Measurements from ENCODE around the gene KCNK3.

Gene KCNK3

GRCh38 chr2:26715528-26716270, 23.2 kb downstream of the KCNK3 start:
- no peak for DNase-seq

- DNase-seq = no peak
Observed at GRCh38 chr2:26716340-26716739, 23.8 kb downstream of the KCNK3 start.

- DNase-seq = no peak
Observed at GRCh38 chr2:26716769-26717168, 24.2 kb downstream of the KCNK3 start.

- no peak for DNase-seq
Observed at GRCh38 chr2:26717362-26717761, 24.8 kb downstream of the KCNK3 start.

DNA sequence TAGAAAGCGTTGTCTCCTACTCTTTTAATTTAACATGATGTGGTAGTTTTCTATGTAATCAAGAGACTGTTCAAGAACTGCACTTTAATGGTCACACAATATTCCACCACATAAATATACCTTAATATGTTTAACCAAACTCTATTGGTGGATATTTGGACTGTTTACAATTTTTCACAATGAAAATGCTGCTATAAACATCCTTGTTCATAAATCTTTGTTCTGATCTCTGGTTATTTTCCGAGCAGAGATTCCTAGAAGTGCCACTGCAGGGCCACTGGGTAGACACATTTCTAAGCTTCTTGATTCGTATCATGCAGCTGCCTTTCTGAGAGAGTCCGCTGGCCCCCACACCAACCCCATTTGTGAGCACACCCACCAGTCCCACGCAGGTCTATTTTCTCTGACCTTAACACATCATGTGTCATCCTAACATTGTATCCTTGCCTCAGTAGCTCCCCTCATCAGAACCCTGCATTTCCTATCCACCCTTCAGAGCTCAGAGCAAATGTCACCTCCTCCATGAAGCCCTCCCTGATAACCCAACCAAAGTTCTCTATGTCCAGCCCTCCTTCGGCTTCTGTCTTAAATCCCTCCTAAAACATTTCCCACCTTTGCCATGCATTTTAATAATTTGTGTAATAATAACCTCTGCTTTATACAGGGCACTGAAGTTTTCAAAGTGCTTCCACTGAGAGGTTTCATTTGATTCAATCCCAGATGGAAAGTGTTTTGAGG, 26.6 kb downstream of the KCNK3 start:
- no peak for DNase-seq

DNA sequence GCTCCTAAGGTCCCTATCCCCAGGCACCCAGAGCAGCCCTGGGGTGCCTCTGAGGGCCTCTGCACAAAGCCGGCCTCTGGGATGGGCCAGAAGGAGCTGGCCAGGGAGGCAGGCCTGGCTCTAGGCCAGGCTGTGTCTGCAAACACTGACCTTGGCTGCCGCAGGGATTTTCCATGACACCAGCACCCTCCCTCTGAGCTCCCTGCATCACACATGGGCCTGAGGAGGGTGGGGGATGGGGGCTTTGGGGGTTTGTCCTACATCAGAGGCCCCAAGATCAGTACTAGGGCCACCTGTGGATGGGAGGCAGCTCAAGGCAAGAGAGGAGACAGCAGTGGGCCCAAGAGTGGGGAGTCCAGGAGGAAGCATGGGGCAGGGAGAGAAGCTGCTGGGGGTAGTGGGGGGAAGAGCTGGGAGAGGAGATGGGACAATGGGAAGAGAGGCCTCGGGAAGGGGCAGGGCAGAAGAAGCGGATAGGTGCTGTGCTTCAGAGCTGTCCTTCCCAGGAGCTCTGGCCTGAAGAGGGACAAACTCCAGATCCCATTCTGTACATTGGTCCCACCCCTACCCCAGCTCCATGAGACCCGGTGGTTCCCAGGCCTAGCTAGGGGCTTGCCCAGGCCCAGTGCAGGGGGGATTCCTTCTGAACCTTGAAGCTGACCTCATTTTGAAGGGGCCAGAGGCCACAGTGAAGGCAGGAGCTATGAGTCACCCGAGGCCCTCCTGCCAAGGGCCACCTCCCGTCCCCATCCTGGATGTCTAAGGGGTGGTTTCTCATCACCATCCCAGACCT, 28.0 kb downstream of the KCNK3 start:
- DNase-seq = no peak

- no peak for DNase-seq
Observed at GRCh38 chr2:26721115-26722032, 28.9 kb downstream of the KCNK3 start.

DNA sequence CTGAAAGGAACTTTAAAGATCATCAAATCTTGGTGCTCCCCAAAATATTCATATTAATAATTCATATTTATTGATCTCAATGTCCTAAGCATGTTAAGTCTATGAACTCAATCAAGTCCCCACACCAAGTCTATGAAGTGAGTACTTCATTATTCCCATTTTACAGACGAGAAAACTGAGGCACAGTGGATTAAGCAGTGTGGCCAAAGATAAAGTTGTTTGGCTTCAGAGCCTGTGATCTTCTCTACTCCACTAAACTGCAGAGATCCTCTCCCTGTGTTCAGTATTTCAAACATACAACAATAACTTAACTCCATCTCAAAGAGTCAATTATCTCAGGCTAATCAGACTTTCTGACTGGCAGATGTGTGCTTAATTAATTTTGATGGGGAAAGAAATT, 29.8 kb downstream of the KCNK3 start:
- no peak for DNase-seq

- DNase-seq = no peak
Observed at GRCh38 chr2:26722911-26723310, 30.4 kb downstream of the KCNK3 start.

DNA sequence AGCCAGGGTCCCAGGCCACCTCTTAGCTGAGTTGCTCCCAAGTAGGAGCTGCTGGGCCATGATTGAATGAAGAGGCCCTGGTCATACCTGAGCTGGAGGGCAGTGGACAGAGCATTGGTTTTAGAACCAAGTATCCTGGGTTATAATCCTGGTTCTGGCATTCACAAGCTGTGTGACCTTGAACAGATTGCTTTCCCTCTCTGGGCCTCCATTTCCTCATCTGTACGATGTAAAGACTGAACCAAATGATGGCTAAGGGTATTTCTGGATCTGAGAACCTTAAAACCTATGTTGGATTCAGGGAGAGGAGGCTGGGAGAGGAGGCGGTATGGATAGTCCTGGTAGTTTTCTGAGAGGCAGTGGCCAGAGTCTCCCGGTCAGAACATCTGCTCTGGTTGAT, 31.0 kb downstream of the KCNK3 start:
- no peak for DNase-seq

- no peak for DNase-seq
Observed at GRCh38 chr2:26723991-26724750, 31.6 kb downstream of the KCNK3 start.

DNA sequence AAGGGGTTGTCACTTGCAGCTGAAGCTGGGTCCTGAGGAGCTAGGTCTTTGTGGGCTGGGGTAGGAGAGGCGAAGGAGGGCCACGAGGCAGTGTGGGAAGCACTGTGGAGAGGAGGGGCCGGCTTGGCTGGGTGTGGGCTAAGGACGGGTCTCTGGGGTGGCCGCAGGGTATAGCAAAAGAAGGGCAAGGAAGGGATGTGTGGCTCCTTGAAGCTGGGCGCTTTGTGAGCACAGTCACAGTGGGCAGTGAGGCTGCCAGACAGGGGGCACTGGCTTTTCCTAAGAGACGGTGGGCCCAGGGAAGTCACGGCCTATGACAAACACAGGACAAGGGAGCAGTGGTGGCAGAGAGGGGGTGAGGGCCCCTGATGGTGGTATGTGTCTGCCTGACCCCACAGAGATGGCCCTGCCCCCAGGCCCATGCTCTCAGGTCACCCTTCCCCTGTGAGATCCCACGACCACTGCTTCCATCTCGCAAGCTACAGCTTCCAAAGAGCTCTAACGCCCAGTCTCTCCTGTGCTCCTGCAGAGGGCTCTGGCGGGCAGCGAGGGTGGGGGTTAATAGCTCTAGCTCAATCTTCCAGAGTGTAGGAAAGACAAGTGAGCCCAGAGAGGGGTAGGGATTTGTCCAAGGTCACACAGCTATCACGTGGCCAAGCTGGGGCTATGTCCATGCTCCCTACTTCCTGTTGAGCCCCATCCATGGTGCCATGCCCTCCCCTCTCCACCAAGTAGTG, 32.4 kb downstream of the KCNK3 start:
- DNase-seq = no peak

DNA sequence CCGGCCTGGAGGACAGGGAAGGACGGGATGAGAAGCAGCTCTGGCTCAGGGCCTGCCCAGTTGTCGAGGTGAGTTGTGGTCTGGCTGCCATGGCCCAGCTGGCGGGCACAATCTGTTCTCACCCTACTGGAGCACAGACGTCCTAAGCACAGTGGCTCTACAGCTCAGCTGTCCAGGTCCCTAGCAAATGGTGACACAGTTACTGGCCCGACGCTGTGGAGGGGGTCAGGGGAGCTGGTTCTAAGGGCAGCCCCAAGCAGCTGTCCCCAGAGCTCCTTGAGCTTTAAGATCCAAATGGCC, 32.9 kb downstream of the KCNK3 start:
- no peak for DNase-seq

GRCh38 chr2:26726228-26726627, 33.7 kb downstream of the KCNK3 start:
- no peak for DNase-seq

DNA sequence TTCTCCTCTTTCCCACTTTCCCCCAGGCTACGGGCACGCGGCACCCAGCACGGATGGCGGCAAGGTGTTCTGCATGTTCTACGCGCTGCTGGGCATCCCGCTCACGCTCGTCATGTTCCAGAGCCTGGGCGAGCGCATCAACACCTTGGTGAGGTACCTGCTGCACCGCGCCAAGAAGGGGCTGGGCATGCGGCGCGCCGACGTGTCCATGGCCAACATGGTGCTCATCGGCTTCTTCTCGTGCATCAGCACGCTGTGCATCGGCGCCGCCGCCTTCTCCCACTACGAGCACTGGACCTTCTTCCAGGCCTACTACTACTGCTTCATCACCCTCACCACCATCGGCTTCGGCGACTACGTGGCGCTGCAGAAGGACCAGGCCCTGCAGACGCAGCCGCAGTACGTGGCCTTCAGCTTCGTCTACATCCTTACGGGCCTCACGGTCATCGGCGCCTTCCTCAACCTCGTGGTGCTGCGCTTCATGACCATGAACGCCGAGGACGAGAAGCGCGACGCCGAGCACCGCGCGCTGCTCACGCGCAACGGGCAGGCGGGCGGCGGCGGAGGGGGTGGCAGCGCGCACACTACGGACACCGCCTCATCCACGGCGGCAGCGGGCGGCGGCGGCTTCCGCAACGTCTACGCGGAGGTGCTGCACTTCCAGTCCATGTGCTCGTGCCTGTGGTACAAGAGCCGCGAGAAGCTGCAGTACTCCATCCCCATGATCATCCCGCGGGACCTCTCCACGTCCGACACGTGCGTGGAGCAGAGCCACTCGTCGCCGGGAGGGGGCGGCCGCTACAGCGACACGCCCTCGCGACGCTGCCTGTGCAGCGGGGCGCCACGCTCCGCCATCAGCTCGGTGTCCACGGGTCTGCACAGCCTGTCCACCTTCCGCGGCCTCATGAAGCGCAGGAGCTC, 35.4 kb downstream of the KCNK3 start:
- DNase-seq = no peak

GRCh38 chr2:26729311-26729710, 36.8 kb downstream of the KCNK3 start:
- DNase-seq = no peak

- DNase-seq = no peak
Observed at GRCh38 chr2:26730549-26731344, 38.2 kb downstream of the KCNK3 start.

DNA sequence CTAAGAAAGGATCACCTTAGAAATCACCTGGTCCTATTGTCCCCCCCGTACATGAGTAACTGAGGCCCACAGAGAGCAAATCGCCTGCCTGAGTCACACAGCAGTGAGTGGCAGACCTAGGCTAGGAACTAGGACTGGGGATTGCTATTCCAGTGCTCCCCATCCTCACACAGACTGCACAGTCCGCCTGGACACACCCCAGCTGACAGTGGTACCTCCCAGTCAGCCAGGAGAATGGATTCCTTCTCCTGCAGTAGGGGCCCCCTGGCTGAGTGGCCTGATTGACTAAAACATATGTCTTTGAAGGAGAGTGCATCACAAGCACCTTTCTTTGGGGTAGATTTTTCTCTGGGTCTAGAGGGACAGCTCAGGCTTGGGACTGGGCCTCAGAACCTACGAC, 39.2 kb downstream of the KCNK3 start:
- no peak for DNase-seq

- DNase-seq = no peak
Observed at GRCh38 chr2:26732446-26732845, 39.9 kb downstream of the KCNK3 start.

All from NK-92 treated with Interleukin-12 subunit alpha and Interleukin-12 subunit beta, amount 100 ng/mL, for 24 hours (cell line).